Adipose tissue (tissue), 3 donors: ENCODE data around the gene C7orf57. TPM values are rescaled to one million over a fixed set of nuclear protein-coding genes. Genes with fewer than 3 reads are reported as not detected.

ENCODE experiments used
- H3K27ac ChIP-seq: one replicate; pipeline ENCODE4 v1.5.1; 2013; ENCODE audit warnings: low read depth, low read length
- WGBS, 3 donors: extraction: QIAGEN DNeasy Blood & Tissue Kit; methylation state at CpG; one replicate each; pipeline ENCODE4 v1.1.7; 2013; 5-methylcytosine and 5-hydroxymethylcytosine counted together
- polyA plus RNA-seq, 3 donors: library from polyadenylated mRNA; stranded (reverse); fragments of 200-250 nt; gene quantifications; one replicate each; pipeline ENCODE4 v1.2.3, GENCODE V29; 2013
- donor health status: healthy with polysubstance abuse.
- donor health status: Bipolar disorder and iron deficiency.
- donor health status: healthy.

The C7orf57 gene
- polyA plus RNA-seq, 3 donors: not detected

- no peak overlapping the region for H3K27ac ChIP-seq
- WGBS, 3 donors: 44 to 66% (median 45%) methylated on average over 6 of the region's 6 CpGs
These were observed 62.3 kb downstream of the C7orf57 start for GRCh38 chr7:48097521-48098231.

DNA sequence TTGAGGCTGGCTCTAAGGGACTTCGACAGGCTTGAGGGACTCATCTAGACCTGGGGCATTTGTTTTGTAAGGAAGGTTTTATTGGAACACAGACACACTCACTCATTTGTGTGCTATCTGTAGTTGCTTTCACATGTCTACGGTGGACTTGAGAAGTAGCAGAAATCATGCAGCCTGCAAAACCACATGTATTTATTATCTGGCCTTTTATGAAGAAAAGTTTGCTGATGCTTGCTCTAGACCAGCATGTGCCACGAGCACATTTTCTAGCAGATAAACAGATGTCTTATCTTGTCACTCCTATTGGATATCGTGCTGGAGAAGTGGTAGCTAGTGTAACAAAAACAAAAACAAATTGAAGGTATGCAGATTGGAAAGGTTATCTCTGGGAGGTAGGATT is 63.5 kb downstream of the C7orf57 start:
- no peak overlapping the region for H3K27ac ChIP-seq
- WGBS, 3 donors: 72 to 83% (median 83%) methylated on average over 4 of the region's 4 CpGs

GRCh38 chr7:48099781-48100180 is 64.4 kb downstream of the C7orf57 start:
- no peak overlapping the region for H3K27ac ChIP-seq
- WGBS, 3 donors: 71 to 86% (median 71%) methylated on average over 3 of the region's 3 CpGs

DNA sequence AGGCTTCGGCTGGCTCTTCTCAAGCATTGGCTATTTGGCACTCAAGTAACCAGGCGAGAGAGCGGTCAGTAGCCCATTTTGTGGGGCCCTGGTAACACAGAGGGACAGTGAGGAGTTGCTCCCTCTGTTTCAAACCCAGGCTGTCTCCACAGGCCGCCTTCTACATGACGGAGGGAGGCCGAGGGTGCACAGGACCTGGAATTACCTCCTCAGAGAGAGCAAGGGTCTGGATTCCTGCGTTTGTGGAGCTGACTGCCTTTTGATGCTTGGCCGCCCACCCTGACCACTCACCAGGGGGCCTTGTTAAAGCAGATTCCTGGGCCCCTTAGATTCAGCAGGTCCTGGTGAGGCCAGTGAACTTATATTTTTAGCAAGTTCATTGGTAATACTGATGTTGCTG is 66.0 kb downstream of the C7orf57 start:
- whole genome bisulfite sequencing, 3 donors: 97 to 98% (median 98%) methylated on average over 8 of the region's 8 CpGs
- no peak overlapping the region for H3K27ac ChIP-seq

- WGBS, 3 donors: 63 to 96% (median 84%) methylated on average over 4 of the region's 4 CpGs
- H3K27ac ChIP-seq: no peak overlapping the region
These were observed 66.6 kb downstream of the C7orf57 start for GRCh38 chr7:48101968-48102367.

DNA sequence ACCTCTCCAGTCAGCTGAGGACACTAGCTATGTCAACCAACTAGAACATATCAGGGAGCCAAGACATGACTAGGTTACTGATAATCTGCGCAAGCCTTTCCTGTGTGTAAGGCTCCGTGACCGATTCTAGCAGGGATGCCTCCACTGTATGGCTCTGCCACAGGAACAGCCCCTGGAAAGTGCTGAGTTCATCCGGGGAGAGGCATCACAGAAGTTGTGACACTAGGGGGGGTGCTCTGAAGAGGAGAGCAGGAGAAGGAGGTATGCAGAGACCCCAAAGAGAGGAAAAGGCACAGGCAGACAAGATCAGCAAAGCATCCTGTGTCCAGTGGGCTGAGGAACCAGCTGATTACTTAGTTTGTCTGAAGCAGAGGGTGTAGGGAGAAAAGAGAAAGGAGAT is 67.2 kb downstream of the C7orf57 start:
- 91 to 96% (median 95%) methylated on average over 4 of the region's 4 CpGs for WGBS, 3 donors
- H3K27ac ChIP-seq: no peak overlapping the region

- H3K27ac ChIP-seq: no peak overlapping the region
- 91 to 99% (median 98%) methylated on average over 5 of the region's 5 CpGs for WGBS, 3 donors
These were observed 69.7 kb downstream of the C7orf57 start for GRCh38 chr7:48105045-48105444.

- WGBS, 3 donors: 94 to 97% (median 95%) methylated on average over 29 of the region's 29 CpGs
- H3K27ac ChIP-seq: no peak overlapping the region
These were observed 71.7 kb downstream of the C7orf57 start for GRCh38 chr7:48106906-48107659.

DNA sequence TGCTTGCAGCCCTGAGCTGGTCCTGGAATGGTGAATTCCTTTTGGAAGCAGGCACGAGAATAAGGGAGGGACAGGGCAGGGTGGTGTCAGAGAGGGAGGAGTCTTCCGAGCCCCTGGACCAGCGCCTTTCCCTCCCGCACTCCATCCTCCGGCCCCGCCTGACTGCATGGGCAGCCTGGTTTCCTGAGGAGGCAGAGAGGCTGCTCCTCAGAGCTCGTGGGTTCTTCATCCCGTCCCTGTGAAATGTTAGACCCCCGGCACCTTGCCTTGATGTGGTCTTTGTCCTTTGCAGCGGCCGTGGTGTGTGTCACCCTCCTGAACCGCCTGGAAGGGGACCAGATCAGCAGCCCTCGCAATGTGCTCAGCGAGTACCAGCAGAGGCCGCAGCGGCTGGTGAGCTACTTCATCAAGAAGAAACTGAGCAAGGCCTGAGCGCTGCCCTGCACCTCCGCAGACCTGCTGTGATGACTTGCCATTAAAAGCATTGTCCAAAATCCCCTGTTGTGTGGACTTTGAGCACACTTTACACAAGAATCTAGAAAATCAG is 72.7 kb downstream of the C7orf57 start:
- H3K27ac ChIP-seq: no peak overlapping the region

GRCh38 chr7:48108959-48109847 is 73.9 kb downstream of the C7orf57 start:
- WGBS, 3 donors: 88 to 95% (median 95%) methylated on average over 5 of the region's 5 CpGs
- H3K27ac ChIP-seq: no peak overlapping the region

More for the DNA sequence above, 72.7 kb downstream of the C7orf57 start:
- 87 to 93% (median 90%) methylated on average over 17 to 18 of the region's 18 CpGs for WGBS, 3 donors

DNA sequence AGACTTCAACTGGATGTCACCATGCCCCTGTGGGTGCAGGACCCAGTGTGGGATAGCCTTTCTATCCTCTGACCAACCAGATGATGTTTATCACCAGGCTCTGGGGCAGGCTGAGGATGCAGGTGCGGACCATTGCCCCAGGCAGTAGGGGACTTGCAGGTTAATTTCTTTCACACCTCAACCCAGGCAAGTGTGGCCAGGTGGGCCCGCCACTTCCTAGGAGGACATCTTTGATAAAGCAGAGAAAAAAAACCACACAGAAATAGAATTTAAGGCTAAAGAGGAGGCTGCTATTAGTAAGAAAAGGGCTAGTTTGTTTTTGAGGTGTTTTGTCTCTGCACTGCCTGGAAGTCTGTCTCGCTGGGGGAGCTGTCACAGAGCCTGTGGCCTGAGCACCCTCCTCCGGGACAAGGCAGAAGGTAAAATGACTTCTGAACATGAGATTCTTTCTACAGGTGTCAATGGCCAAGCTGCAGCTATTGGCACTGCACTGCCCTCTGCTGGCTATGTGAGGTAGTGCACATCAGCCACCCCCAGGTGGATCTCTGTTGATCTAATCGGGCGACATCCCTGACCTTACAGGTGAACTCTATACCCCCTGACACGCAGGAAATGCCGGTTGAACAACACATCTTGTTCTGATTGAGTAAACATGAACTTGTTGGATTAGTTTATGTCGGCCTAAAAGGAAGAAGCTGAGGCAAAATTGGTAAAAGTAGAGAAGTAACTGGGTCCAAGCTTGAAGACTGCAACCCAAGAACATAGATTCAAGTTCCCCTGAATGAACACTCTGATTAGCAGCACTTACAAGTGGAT is 74.7 kb downstream of the C7orf57 start:
- WGBS, 3 donors: 20 to 24% (median 20%) methylated on average over 9 of the region's 9 CpGs
- no peak overlapping the region for H3K27ac ChIP-seq

GRCh38 chr7:48110868-48111267 is 75.5 kb downstream of the C7orf57 start:
- 81 to 89% (median 88%) methylated on average over 4 of the region's 4 CpGs for WGBS, 3 donors
- no peak overlapping the region for H3K27ac ChIP-seq

Other genes with a start within 250 kb of the C7orf57 start
- 1 to 10 TPM in 1 of 3 donors, under 1 TPM in 2; 0.10 to 1.6 (median 0.68) TPM for gene PKD1L1, start 87.1 kb upstream of the C7orf57 start, polyA plus RNA-seq
- 10 to 100 TPM in 2 of 3 donors, 1 to 10 TPM in 1; 9.1 to 12.6 (median 11.4) TPM for gene HUS1, start 55.9 kb upstream of the C7orf57 start, polyA plus RNA-seq
- gene SUN3, start 6.4 kb upstream of the C7orf57 start, polyA plus RNA-seq: not detected
- gene UPP1, start 53.7 kb downstream of the C7orf57 start, polyA plus RNA-seq: 10 to 100 TPM; 11.6 to 77.4 (median 34.0) TPM
- gene ABCA13, start 135.9 kb downstream of the C7orf57 start, polyA plus RNA-seq: under 1 TPM in 2 of 3 donors, not detected in 1; 0.19 to 0.38 TPM